Measurements from ENCODE around the gene WDR13.

Gene WDR13

DNA sequence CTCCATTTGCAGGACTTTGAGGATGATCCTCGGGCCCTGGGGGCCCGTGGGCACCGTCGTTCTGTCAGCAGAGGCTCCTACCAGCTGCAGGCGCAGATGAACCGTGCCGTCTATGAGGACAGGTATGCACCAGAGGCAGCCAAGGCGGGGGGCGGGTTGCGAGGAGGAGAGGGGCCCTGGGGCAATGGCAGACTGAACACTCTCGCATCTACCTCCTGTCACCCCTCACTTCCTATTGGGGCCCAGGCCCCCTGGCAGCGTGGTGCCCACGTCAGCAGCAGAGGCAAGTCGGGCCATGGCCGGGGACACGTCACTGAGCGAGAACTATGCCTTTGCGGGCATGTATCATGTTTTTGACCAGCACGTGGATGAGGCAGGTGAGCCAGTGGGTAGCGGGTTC is 2.0 kb downstream of the WDR13 start:
- Histone ChIP-seq H3K4me3 (ENCODE audit: low read depth, low read length) (no peak overlapping the region), H3K27ac (no peak overlapping the region), H3K27me3 (replicated peaks) (no peaks in the 10 kb centered on the region), H3K36me3 (replicated peaks) (peaks cover 6% of the 10 kb centered on the region)
- TF ChIP-seq, protein P1, sequence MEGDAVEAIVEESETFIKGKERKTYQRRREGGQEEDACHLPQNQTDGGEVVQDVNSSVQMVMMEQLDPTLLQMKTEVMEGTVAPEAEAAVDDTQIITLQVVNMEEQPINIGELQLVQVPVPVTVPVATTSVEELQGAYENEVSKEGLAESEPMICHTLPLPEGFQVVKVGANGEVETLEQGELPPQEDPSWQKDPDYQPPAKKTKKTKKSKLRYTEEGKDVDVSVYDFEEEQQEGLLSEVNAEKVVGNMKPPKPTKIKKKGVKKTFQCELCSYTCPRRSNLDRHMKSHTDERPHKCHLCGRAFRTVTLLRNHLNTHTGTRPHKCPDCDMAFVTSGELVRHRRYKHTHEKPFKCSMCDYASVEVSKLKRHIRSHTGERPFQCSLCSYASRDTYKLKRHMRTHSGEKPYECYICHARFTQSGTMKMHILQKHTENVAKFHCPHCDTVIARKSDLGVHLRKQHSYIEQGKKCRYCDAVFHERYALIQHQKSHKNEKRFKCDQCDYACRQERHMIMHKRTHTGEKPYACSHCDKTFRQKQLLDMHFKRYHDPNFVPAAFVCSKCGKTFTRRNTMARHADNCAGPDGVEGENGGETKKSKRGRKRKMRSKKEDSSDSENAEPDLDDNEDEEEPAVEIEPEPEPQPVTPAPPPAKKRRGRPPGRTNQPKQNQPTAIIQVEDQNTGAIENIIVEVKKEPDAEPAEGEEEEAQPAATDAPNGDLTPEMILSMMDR (IDR thresholded peaks at IDR 0.05; ENCODE audit: low read depth, low read length, missing control alignments): no peak
- in situ Hi-C loops (cut with HindIII; ENCODE audit: low pct_ligation_motif_present, low sequenced_read_pairs): no loop called here
- no peak for DNase-seq

DNA sequence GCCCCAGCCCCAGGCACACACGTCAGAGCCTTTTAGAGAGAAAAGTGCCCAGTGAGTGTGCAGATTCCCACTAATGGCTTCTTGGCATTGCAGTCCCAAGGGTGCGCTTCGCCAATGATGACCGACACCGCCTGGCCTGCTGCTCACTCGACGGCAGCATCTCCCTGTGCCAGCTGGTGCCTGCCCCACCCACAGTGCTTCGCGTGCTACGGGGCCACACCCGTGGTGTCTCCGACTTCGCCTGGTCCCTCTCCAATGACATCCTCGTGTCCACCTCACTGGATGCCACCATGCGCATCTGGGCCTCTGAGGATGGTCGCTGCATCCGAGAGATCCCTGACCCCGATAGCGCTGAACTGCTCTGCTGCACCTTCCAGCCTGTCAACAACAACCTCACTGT is 2.9 kb downstream of the WDR13 start:
- no peak overlapping the region for H3K27ac ChIP-seq
- peaks cover 6% of the 10 kb centered on the region for H3K36me3 ChIP-seq (replicated peaks)
- TF ChIP-seq, protein P1 (IDR thresholded peaks at IDR 0.05; ENCODE audit: low read depth, low read length, missing control alignments): no peak
- no peak overlapping the region for H3K4me3 ChIP-seq (ENCODE audit: low read depth, low read length)
- in situ Hi-C loops (cut with HindIII; ENCODE audit: low pct_ligation_motif_present, low sequenced_read_pairs): no loop called here
- no peaks in the 10 kb centered on the region for H3K27me3 ChIP-seq (replicated peaks)
- no peak for DNase-seq

DNA sequence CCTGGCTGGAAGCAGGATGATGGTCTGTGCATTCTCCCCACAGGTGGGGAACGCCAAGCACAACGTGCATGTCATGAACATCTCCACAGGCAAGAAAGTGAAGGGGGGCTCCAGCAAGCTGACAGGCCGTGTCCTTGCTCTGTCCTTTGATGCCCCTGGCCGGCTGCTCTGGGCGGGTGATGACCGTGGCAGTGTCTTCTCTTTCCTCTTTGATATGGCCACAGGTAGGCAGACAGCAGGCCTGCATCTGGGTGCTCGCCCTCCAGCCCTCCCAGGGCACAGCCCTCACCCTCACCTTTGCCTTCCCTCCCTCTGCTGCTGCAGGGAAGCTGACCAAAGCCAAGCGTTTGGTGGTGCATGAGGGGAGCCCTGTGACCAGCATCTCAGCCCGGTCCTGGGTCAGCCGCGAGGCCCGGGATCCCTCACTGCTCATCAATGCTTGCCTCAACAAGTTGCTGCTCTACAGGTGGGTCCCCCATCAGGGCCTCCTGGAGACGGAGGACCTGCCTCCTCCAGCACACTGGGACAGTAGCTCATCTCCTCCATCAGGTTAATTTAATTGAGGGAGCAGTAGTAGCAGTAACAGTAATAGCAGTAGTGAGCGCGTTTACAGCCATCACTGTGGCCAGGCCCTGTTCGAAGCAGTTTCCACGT is 4.6 kb downstream of the WDR13 start:
- Histone ChIP-seq H3K36me3 (replicated peaks) (peaks cover 6% of the 10 kb centered on the region), H3K27ac (no peak overlapping the region), H3K27me3 (replicated peaks) (no peaks in the 10 kb centered on the region), H3K4me3 (ENCODE audit: low read depth, low read length) (no peak overlapping the region)
- no peak for DNase-seq
- TF ChIP-seq, protein P1 (IDR thresholded peaks at IDR 0.05; ENCODE audit: low read depth, low read length, missing control alignments): no peak
- in situ Hi-C loops (cut with HindIII; ENCODE audit: low pct_ligation_motif_present, low sequenced_read_pairs): no loop called here

DNA sequence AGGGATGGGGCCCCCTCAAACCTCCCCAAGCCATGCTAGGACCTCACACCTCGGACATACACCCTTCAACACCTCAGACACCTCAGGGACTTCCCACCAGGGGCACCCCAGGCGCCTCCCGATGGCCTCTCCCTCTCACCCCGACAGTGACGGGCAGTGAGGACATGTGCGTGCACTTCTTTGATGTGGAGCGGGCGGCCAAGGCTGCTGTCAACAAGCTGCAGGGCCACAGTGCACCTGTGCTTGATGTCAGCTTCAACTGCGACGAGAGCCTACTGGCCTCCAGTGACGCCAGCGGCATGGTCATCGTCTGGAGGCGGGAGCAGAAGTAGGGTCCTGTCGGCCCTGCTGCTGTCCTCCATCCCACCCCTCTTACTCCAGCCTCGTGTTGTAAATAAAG is 7.4 kb downstream of the WDR13 start:
- H3K27me3 ChIP-seq (replicated peaks): no peaks in the 10 kb centered on the region
- H3K4me3 ChIP-seq (ENCODE audit: low read depth, low read length): no peak overlapping the region
- no peak for DNase-seq
- peaks cover 6% of the 10 kb centered on the region for H3K36me3 ChIP-seq (replicated peaks)
- H3K27ac ChIP-seq: no peak overlapping the region
- in situ Hi-C loops (cut with HindIII; ENCODE audit: low pct_ligation_motif_present, low sequenced_read_pairs): no loop called here
- TF ChIP-seq, protein P1 (IDR thresholded peaks at IDR 0.05; ENCODE audit: low read depth, low read length, missing control alignments): no peak

DNA sequence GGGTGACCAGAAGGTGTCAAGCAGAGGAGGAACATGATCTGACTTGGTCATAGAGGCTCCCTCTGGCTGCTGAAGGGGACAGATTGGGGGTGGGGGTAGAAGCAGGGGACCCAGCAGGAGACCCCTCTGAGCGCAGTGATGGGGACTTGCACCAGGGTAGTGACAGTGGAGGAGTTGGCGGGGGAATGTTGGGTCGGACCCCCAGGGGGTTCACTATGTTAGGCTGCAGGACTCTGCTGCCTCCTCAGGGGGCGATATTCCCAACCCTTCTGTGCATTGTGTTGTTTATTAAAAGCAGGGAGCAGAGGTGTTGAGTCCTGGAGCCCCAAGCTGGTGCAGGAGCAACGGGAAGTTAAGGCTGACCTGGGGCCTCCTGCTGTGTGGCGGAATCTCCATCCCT is 8.8 kb downstream of the WDR13 start:
- Histone ChIP-seq H3K4me3 (ENCODE audit: low read depth, low read length) (no peak overlapping the region), H3K36me3 (replicated peaks) (no peaks in the 10 kb centered on the region), H3K27me3 (replicated peaks) (no peaks in the 10 kb centered on the region), H3K27ac (no peak overlapping the region)
- TF ChIP-seq, protein P1 (IDR thresholded peaks at IDR 0.05; ENCODE audit: low read depth, low read length, missing control alignments): peak; percentile 36
- no peak for DNase-seq
- in situ Hi-C loops (cut with HindIII; ENCODE audit: low pct_ligation_motif_present, low sequenced_read_pairs): no loop called here

DNA sequence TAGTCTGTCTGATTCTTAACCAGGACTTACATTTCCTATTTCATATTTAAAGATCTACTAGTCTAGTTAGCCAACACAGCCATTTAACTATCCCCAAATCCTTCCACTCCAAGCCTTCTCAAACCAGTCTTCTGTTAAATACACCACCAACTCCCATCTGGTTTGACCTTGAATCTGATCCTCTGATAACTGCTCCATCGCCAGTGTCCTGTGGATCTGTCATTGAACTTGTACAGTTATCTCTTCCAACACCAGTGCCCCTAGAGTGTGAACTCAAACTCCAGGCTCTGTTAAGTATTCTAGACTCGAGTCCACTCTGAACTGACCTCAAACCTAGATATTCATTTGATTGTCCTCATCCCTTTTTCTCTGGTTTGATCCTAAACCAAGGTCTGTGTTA is 14.4 kb downstream of the WDR13 start:
- Histone ChIP-seq H3K36me3 (replicated peaks) (no peaks in the 10 kb centered on the region), H3K27me3 (replicated peaks) (no peaks in the 10 kb centered on the region), H3K4me3 (ENCODE audit: low read depth, low read length) (no peak overlapping the region), H3K27ac (no peak overlapping the region)
- in situ Hi-C loops (cut with HindIII; ENCODE audit: low pct_ligation_motif_present, low sequenced_read_pairs): no loop called here
- no peak for DNase-seq
- TF ChIP-seq, protein P1 (IDR thresholded peaks at IDR 0.05; ENCODE audit: low read depth, low read length, missing control alignments): no peak
